Bronchial epithelial cell (primary cell): ENCODE measurements around the gene KIAA1217. TPM values are rescaled to one million over a fixed set of nuclear protein-coding genes. Genes with fewer than 3 reads are reported as not detected.

Experiments used
- DNase-seq: peaks from one replicate; pipeline ENCODE4 v3.0.0-alpha.2; 2010; ENCODE audit warnings: low read depth
- FAIRE-seq: peaks from 2 replicates; lab custom pipeline; 2011; peaks lifted over from hg19 to GRCh38; lab: Jason Lieb, UNC
- H3K27me3 ChIP-seq: 2 replicates; pipeline ENCODE4 v1.5.1; 2011; ENCODE audit warnings: low read length; ENCODE audit not compliant: control insufficient read depth, insufficient read depth
- H3K36me3 ChIP-seq: 2 replicates; pipeline ENCODE4 v1.5.1; 2011; ENCODE audit warnings: low read length; ENCODE audit not compliant: control insufficient read depth, insufficient read depth
- H3K4me3 ChIP-seq: 2 replicates; pipeline ENCODE4 v1.5.1; 2011; ENCODE audit warnings: mild to moderate bottlenecking, low read depth, low read length, control low read depth
- total RNA-seq: library from RNA; depleted of rRNA; stranded (reverse); fragments of >200 nt; gene quantifications from 2 replicates; pipeline ENCODE4 v1.2.1, GENCODE V29; 2014
- TF ChIP-seq, protein P1 (sequence below): IDR thresholded peaks from 2 replicates; pipeline ENCODE4 v1.5.1; 2011; ENCODE audit warnings: mild to moderate bottlenecking, moderate library complexity, low read length, control low read depth, inconsistent platforms; ENCODE audit not compliant: insufficient read depth, severe bottlenecking

KIAA1217 gene
- total RNA-seq, 1 donor from 2014 or later: 3.4 TPM

DNA sequence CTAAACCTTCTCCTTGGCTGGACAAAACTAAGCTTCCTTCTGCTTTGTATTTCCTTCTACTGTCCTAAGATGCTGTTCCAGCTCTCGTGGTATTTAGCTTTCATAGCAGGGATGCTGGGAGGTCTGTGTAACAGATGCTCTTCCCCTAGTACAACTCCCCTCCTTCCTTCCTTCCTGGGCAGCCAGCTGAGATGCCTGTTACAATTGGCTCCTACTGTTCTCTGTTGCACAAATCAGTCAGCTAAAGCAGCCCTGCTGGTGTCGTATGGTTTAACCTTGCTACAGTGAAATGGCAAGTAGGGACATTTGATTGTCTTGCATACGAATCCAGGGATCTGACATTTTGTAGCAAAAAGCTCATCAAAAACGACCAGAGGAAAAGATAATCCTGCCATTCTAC lies 371.0 kb downstream of the KIAA1217 start:
- H3K4me3 ChIP-seq: no peak overlapping the region
- H3K36me3 ChIP-seq: no peaks in the 10 kb centered on the region
- no peak for DNase-seq
- FAIRE-seq: no peak
- no peaks in the 10 kb centered on the region for H3K27me3 ChIP-seq
- TF ChIP-seq, protein P1, sequence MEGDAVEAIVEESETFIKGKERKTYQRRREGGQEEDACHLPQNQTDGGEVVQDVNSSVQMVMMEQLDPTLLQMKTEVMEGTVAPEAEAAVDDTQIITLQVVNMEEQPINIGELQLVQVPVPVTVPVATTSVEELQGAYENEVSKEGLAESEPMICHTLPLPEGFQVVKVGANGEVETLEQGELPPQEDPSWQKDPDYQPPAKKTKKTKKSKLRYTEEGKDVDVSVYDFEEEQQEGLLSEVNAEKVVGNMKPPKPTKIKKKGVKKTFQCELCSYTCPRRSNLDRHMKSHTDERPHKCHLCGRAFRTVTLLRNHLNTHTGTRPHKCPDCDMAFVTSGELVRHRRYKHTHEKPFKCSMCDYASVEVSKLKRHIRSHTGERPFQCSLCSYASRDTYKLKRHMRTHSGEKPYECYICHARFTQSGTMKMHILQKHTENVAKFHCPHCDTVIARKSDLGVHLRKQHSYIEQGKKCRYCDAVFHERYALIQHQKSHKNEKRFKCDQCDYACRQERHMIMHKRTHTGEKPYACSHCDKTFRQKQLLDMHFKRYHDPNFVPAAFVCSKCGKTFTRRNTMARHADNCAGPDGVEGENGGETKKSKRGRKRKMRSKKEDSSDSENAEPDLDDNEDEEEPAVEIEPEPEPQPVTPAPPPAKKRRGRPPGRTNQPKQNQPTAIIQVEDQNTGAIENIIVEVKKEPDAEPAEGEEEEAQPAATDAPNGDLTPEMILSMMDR: no peak

DNA sequence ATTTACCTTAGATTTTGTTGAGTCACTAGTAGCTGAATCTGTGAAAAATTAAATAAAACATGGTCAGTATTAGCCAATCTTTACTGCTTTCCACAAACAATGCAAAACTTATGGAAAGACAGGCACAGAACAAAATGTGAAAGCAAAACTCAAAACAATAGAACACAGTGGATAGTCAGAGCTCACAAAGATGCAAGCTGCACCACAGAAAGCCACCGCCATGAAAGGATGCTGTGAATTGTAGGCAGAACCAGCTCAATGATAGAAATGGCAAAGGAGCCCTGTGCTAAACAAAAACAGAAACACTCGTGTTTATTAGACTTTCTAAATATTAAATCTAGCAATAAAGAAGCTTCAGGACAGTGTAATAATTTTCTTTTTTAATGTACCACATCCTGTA lies 380.3 kb downstream of the KIAA1217 start:
- no peak overlapping the region for H3K4me3 ChIP-seq
- DNase-seq: no peak
- FAIRE-seq: no peak
- peaks cover 5% of the 10 kb centered on the region for H3K36me3 ChIP-seq
- no peaks in the 10 kb centered on the region for H3K27me3 ChIP-seq
- TF ChIP-seq, protein P1: no peak

DNA sequence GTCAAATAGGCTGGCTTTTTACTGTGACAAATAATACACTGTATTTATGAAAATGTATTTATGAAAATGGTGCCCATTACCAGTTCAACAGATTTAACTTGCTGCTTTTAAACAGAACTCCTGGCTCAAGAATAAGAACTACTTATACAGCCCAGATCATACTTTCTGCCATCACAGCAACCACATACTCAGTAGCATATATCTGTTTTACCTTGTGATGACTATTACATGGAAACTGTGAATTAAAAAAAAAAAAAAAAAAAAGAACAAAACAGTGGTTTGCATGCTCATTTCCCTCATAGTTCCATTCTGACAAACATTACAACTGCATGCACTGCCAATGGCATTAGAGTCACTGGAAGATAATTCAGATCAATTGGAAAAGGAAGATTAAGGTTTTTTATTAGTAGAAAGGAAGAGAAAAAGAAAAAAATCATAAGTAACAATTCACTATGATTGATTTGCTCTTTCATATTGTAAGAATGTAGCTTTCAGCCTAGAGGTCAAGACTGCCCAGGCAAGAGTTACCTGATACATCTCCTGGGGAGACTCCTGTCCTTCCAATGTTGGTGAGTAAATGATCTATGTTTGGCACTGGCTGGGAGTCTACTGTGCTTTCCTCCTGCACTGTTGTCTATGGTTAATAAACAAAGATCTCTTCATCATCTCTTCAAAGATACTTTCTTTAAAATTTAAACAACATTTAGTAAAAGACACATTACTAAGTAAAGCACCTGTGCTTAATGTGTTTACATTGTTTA lies 381.9 kb downstream of the KIAA1217 start:
- DNase-seq (no peak), FAIRE-seq (no peak)
- H3K27me3 ChIP-seq: no peaks in the 10 kb centered on the region
- H3K36me3 ChIP-seq: peaks cover 5% of the 10 kb centered on the region
- TF ChIP-seq, protein P1: no peak
- no peak overlapping the region for H3K4me3 ChIP-seq

DNA sequence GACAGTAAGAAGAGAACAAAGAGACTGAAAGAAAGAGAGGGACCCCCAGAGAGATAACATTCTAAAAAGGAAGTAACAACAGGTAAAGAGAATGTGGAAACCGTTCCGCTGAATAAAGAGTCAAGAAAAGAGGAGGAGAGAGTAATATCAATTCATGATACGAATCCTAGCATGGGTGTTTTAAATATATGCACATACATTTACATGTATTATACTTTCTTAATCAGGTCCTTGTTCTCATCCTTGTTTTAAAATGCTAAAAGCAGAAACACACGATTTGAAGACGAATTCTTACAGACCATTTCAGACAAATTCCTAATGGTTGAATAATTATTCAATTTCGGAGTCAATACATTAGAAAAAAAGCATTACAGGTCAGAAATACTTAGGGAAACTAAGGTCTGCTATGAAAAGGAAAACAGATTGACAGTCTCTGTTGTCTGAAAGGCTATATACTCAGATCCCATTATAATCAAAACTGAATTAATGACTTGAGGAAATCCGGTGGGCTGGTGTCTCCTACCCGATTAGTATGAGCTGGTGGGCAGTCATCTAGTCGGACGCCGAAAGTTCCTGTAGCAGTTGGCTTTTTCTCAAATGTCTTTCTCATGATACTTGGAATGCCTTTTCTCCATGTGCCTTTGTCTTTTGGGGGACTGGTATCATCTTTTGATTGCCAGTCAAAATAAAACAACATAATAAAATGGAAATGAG lies 387.4 kb downstream of the KIAA1217 start:
- Histone ChIP-seq H3K27me3 (no peaks in the 10 kb centered on the region), H3K4me3 (no peak overlapping the region), H3K36me3 (peaks cover 10% of the 10 kb centered on the region)
- FAIRE-seq (no peak), DNase-seq (no peak)
- TF ChIP-seq, protein P1: no peak

DNA sequence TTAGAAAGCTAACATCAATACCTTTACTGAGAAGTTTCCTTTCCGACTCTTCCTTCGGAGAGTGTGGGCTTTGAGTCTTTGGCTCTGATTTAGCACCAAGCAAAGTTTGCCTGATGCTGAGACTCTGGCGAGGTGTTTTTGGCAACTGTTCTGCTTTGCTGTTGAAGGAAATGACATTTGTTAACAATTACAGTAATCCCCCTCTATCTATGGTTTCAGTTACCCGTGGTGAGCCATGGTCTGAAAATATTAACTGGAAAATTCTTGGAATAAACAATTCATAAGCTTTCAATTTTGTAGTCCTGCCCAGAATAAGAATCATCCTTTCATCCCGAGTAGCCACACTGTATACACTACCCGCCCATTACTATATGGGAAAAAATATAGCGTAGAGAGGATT lies 388.5 kb downstream of the KIAA1217 start:
- DNase-seq: no peak
- TF ChIP-seq, protein P1: no peak
- no peak overlapping the region for H3K4me3 ChIP-seq
- H3K36me3 ChIP-seq: peaks cover 9% of the 10 kb centered on the region
- no peak for FAIRE-seq
- H3K27me3 ChIP-seq: no peaks in the 10 kb centered on the region
